T-helper 2 cell (primary cell): Measurements from ENCODE around the gene NCOA6.
A peak's percentile ranks its signal among the peaks of the same experiment; 100 is the strongest.
"Not testable (repeated sequence)": the region's sequence is repeated elsewhere in the genome, so short reads cannot be mapped to it uniquely, and the experiment has no call there.

Experiments
- DNase-seq, 5 experiments: peaks; one replicate each; pipeline versions ENCODE4 v3.0.0 to v3.0.0-alpha.2; 2012 to 2022

The NCOA6 gene

GRCh38 chr20:34824806-34825529 is 483 bp downstream of the NCOA6 start:
- peak; percentile 48 to 85 (median 58) for DNase-seq

GRCh38 chr20:34824452-34824805 is 1.0 kb downstream of the NCOA6 start:
- peak; percentile 40 to 83 (median 65) for DNase-seq

GRCh38 chr20:34824026-34824425 is 1.4 kb downstream of the NCOA6 start:
- no peak for DNase-seq

- no peak for DNase-seq
Observed at GRCh38 chr20:34820805-34821578, 4.5 kb downstream of the NCOA6 start.

- DNase-seq = no peak
Observed at GRCh38 chr20:34817801-34818200, 7.7 kb downstream of the NCOA6 start.

- no peak for DNase-seq
Observed at GRCh38 chr20:34817072-34817471, 8.4 kb downstream of the NCOA6 start.

- DNase-seq = no peak
Observed at GRCh38 chr20:34815636-34816035, 9.8 kb downstream of the NCOA6 start.

- no peak for DNase-seq
Observed at GRCh38 chr20:34808583-34808982, 16.9 kb downstream of the NCOA6 start.

- not testable (repeated sequence) for DNase-seq
Observed at GRCh38 chr20:34807944-34808465, 17.4 kb downstream of the NCOA6 start.

- no peak for DNase-seq
Observed at GRCh38 chr20:34806255-34806654, 19.2 kb downstream of the NCOA6 start.

- DNase-seq = no peak
Observed at GRCh38 chr20:34798871-34799270, 26.6 kb downstream of the NCOA6 start.

GRCh38 chr20:34798328-34798727 is 27.1 kb downstream of the NCOA6 start:
- no peak for DNase-seq

- DNase-seq = no peak
Observed at GRCh38 chr20:34797012-34797995, 28.1 kb downstream of the NCOA6 start.

- DNase-seq = no peak
Observed at GRCh38 chr20:34794006-34794585, 31.4 kb downstream of the NCOA6 start.

GRCh38 chr20:34792687-34793363 is 32.6 kb downstream of the NCOA6 start:
- no peak for DNase-seq

GRCh38 chr20:34791289-34792020 is 34.0 kb downstream of the NCOA6 start:
- DNase-seq = no peak

GRCh38 chr20:34781220-34781619 is 44.2 kb downstream of the NCOA6 start:
- DNase-seq = no peak

- not testable (repeated sequence) for DNase-seq
Observed at GRCh38 chr20:34780291-34780690, 45.2 kb downstream of the NCOA6 start.

GRCh38 chr20:34776177-34776576 is 49.3 kb downstream of the NCOA6 start:
- no peak for DNase-seq

- DNase-seq = no peak
Observed at GRCh38 chr20:34774886-34775285, 50.6 kb downstream of the NCOA6 start.

- no peak for DNase-seq
Observed at GRCh38 chr20:34774449-34774848, 51.0 kb downstream of the NCOA6 start.
